ENCODE measurements around the gene NEDD4L.

Gene NEDD4L

DNA sequence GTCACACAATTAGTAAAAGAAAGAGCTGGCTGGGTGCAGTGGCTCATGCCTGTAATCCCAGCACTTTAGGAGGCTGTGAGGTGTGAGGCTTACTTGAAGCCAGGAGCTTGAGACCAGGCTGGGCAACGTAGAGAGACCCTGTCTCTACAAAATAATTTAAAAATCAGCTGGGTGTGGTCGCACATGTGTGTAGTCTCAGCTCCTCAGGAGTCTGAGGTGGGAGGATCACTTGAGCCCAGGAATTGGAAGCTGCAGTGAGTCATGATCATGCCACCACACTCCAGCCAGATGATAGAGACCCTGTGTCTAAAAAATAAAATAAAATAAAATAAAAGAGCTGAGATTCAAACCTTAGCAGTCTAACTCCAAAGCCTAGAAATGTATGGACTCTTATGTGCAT is 39.0 kb upstream of the NEDD4L start:
- Histone ChIP-seq H3K27me3 (ENCODE audit: insufficient read depth, low read depth, severe bottlenecking) (no peaks in the 10 kb centered on the region), H3K4me3 (ENCODE audit: low read depth, low read length) (no peak overlapping the region), H3K36me3 (no peaks in the 10 kb centered on the region), H3K27ac (no peak overlapping the region), H3K9me3 (ENCODE audit: severe bottlenecking) (no peaks in the 10 kb centered on the region)
- TF ChIP-seq, protein P1, sequence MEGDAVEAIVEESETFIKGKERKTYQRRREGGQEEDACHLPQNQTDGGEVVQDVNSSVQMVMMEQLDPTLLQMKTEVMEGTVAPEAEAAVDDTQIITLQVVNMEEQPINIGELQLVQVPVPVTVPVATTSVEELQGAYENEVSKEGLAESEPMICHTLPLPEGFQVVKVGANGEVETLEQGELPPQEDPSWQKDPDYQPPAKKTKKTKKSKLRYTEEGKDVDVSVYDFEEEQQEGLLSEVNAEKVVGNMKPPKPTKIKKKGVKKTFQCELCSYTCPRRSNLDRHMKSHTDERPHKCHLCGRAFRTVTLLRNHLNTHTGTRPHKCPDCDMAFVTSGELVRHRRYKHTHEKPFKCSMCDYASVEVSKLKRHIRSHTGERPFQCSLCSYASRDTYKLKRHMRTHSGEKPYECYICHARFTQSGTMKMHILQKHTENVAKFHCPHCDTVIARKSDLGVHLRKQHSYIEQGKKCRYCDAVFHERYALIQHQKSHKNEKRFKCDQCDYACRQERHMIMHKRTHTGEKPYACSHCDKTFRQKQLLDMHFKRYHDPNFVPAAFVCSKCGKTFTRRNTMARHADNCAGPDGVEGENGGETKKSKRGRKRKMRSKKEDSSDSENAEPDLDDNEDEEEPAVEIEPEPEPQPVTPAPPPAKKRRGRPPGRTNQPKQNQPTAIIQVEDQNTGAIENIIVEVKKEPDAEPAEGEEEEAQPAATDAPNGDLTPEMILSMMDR (IDR thresholded peaks at IDR 0.05; ENCODE audit: low read depth, low read length) = no peak
- no peak for DNase-seq

DNA sequence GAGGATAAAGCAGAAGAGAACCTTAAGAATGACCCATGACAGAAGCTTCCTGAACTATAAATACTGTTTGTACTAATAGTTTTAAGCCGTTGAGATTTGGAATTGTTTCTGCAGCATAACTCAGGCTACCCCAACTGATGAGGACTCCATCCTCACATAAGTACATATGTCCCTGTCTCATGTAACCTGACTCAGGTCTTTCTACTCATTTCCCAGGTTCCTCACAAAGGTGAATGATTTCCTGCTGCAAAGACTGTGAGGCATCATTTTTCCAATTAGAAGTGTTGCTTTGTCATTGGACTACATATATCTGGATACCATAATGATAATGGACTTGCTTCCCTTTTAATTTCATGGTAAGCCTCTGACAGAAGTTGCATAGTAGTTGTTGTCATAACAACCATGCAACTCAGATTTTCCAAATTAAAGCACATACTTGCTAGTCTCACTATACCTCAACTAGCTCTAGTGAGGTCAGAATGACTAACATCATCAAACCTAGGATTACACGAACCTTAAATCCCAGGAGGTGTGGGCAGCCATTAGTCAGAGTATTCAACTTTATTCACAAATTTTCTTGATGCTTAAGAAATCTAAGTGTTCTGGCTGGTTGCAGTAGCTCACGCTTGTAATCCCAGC is 38.0 kb upstream of the NEDD4L start:
- Histone ChIP-seq H3K4me3 (ENCODE audit: low read depth, low read length) (no peak overlapping the region), H3K9me3 (ENCODE audit: severe bottlenecking) (no peaks in the 10 kb centered on the region), H3K27me3 (ENCODE audit: insufficient read depth, low read depth, severe bottlenecking) (no peaks in the 10 kb centered on the region), H3K27ac (no peak overlapping the region), H3K36me3 (no peaks in the 10 kb centered on the region)
- TF ChIP-seq, protein P1 (IDR thresholded peaks at IDR 0.05; ENCODE audit: low read depth, low read length) = no peak
- DNase-seq = no peak

DNA sequence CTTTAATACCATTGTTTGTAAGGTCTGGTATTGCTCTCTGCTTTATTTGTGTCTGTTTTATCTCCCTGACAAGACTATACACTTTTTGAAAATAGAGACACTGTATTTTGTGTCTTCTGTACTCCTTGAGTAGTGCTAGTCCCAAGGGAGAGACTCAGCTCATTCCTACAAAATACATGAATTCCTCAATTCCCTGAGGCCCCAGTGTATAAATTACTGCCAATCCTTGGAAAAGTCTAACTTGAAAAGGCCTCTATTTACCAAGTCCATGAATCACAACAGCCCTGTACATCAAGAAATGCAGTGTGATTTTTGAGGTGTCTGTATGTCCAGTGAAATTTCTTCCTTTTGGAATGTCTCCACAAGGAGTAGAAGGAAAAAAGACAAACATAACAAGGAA is 34.9 kb upstream of the NEDD4L start:
- no peaks in the 10 kb centered on the region for H3K27me3 ChIP-seq (ENCODE audit: insufficient read depth, low read depth, severe bottlenecking)

DNA sequence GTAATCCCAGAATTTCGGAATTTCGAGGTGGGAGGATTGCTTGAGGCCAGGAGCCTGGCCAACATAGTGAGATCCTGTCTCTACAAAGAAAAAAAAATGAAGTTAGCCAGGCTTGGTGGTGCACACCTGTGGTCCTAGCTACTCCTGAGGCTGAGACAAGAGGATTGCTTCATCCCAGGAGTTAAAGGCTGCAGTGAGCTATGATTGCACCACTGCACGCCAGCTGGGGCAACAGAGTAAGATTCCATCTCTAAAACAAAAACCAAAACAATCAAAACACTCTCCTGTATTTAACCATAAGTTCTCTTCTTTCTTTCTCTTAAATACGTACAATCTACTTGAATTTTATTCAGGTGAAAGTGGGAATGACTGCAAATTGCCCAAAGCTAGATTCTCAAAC is 33.8 kb upstream of the NEDD4L start:
- no peaks in the 10 kb centered on the region for H3K27me3 ChIP-seq (ENCODE audit: insufficient read depth, low read depth, severe bottlenecking)
- TF ChIP-seq, protein P1 (IDR thresholded peaks at IDR 0.05; ENCODE audit: low read depth, low read length) = no peak
- peaks cover 3% of the 10 kb centered on the region for H3K9me3 ChIP-seq (ENCODE audit: severe bottlenecking)
- no peak for DNase-seq
- no peak overlapping the region for H3K27ac ChIP-seq
- no peaks in the 10 kb centered on the region for H3K36me3 ChIP-seq
- H3K4me3 ChIP-seq (ENCODE audit: low read depth, low read length) = no peak overlapping the region

More for the DNA sequence above, 34.9 kb upstream of the NEDD4L start:
- no peaks in the 10 kb centered on the region for H3K36me3 ChIP-seq
- TF ChIP-seq, protein P1 (IDR thresholded peaks at IDR 0.05; ENCODE audit: low read depth, low read length) = no peak
- no peaks in the 10 kb centered on the region for H3K9me3 ChIP-seq (ENCODE audit: severe bottlenecking)
- H3K27ac ChIP-seq = no peak overlapping the region
- DNase-seq = no peak
- H3K4me3 ChIP-seq (ENCODE audit: low read depth, low read length) = no peak overlapping the region

DNA sequence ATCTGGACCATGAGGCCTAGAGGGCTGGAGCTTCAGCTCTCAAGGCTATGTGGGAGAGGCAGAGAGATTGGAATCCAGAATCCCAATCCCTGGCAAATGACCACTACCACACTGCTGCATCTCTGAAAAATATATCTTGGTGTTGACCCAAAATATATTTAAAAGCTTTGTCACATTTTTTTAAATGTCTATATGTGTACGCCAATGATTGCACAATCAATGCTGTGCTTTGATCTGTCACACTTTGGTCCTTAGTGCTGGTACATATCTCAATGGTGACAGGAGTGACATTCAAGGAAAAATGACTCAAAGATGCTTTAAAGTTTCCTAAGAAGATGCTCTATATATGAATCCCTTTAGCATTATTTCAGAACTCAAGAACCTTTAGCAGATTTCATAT is 31.7 kb upstream of the NEDD4L start:
- no peak for DNase-seq
- H3K36me3 ChIP-seq = no peaks in the 10 kb centered on the region
- TF ChIP-seq, protein P1 (IDR thresholded peaks at IDR 0.05; ENCODE audit: low read depth, low read length) = no peak
- no peaks in the 10 kb centered on the region for H3K27me3 ChIP-seq (ENCODE audit: insufficient read depth, low read depth, severe bottlenecking)
- H3K9me3 ChIP-seq (ENCODE audit: severe bottlenecking) = peaks cover 20% of the 10 kb centered on the region
- H3K4me3 ChIP-seq (ENCODE audit: low read depth, low read length) = no peak overlapping the region
- H3K27ac ChIP-seq = no peak overlapping the region

Data from WERI-Rb-1 (cell line).